ENCODE data around the gene ZBP1. TPM values are rescaled to one million over a fixed set of nuclear protein-coding genes. Genes with fewer than 3 reads are reported as not detected.

The ZBP1 gene
- total and polyA plus RNA-seq, 8 donors, result 0.11 to 5.3 (median 0.39) TPM; not detected in 2

DNA sequence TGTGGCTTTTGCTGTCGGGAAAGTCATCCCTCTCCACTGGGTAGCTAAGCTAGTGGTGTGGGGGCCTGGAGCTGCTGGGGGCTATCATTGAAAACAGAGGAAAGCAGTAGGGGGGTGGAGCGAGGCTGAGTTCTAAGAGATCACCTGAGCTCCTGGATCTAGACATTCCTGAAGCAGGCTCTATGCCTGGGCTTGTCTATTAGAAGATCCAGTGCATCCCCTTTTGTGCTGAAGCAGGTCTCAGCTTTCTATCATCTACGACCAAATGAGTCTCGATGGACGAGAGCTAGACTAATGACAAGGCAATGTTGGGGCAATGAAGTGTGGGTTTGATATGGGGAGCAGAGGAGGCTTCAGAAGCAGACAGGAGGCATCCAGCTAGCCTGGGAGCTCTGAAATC is 18.5 kb downstream of the ZBP1 start:
- no peak for TF ChIP-seq CTCF (IDR thresholded peaks at IDR 0.05)
- intact Hi-C loops (cut with DNase I), result no loop called here
- no peaks in the 10 kb centered on the region for H3K36me3 ChIP-seq

GRCh38 chr20:57601211-57601570 is 19.0 kb downstream of the ZBP1 start:
- Histone ChIP-seq H3K27ac (no peak overlapping the region), H3K4me3 (no peak overlapping the region), H3K27me3 (peaks cover 0 to 4% of the 10 kb centered on the region in 2 donors), H3K36me3 (no peaks in the 10 kb centered on the region), H3K9me3 (no peaks in the 10 kb centered on the region), H3K4me1 (peaks cover 0 to 7% of the 10 kb centered on the region in 2 donors)
- intact Hi-C loops (cut with DNase I), result no loop called here
- no peak for TF ChIP-seq CTCF (IDR thresholded peaks at IDR 0.05)
- ATAC-seq, result no peak
- no peak for DNase-seq

More for the DNA sequence above, 18.5 kb downstream of the ZBP1 start:
- H3K27me3 ChIP-seq, result peaks cover 0 to under 1% of the 10 kb centered on the region in 2 donors
- no peak for DNase-seq
- ATAC-seq, result no peak
- H3K4me3 ChIP-seq, result no peak overlapping the region
- no peaks in the 10 kb centered on the region for H3K9me3 ChIP-seq
- peaks cover 0 to 6% of the 10 kb centered on the region in 2 donors for H3K4me1 ChIP-seq
- H3K27ac ChIP-seq, result no peak overlapping the region

- no peaks in the 10 kb centered on the region for H3K9me3 ChIP-seq
- peaks cover 0 to 4% of the 10 kb centered on the region in 2 donors for H3K27me3 ChIP-seq
- intact Hi-C loops (cut with DNase I), result no loop called here
- no peak overlapping the region for H3K4me3 ChIP-seq
- no peak for TF ChIP-seq CTCF (IDR thresholded peaks at IDR 0.05)
- no peaks in the 10 kb centered on the region for H3K36me3 ChIP-seq
- H3K27ac ChIP-seq, result no peak overlapping the region
- DNase-seq, result peak in 1 of 4 donors; percentile 17
- H3K4me1 ChIP-seq, result peaks cover 0 to 7% of the 10 kb centered on the region in 2 donors
- ATAC-seq, result no peak
Observed at GRCh38 chr20:57600320-57601210, 19.7 kb downstream of the ZBP1 start.

DNA sequence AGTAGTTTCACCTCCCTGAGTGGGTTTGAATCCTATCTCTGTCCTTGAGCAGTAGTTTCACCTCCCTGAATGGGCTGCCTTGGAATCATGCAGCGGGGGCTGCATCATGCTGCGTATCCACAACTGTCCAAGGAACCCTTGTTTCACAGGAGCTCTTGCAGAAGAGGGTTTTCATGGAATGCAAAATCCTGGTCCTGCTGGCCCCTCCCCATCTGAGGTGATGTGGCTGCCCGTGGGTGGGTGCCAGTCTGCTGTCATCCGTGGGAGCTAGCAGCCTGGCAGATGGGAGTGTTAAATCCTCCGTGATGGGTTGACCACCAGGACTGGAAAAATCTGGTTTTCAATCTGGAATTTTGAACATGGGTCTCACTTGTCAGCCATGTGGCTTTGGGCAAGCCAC is 21.7 kb downstream of the ZBP1 start:
- ATAC-seq, result no peak

More for the DNA sequence above, 21.7 kb downstream of the ZBP1 start:
- Histone ChIP-seq H3K27me3 (peaks cover 0 to 4% of the 10 kb centered on the region in 2 donors), H3K9me3 (no peaks in the 10 kb centered on the region), H3K4me1 (peaks cover 0 to 7% of the 10 kb centered on the region in 2 donors), H3K27ac (no peak overlapping the region), H3K4me3 (no peak overlapping the region), H3K36me3 (no peaks in the 10 kb centered on the region)
- intact Hi-C loops (cut with DNase I), result loop anchor here (5.0 to 10.0 kb wide), 3 partner anchors 94 to 609 kb away; no protein-coding TSS in a partner anchor
- TF ChIP-seq CTCF (IDR thresholded peaks at IDR 0.05), result no peak
- DNase-seq, result peak in 1 of 4 donors; percentile 12
